Right ventricle myocardium inferior (tissue), 1 donor: ENCODE results near the gene MRPS9. TPM values are rescaled to one million over a fixed set of nuclear protein-coding genes. Genes with fewer than 3 reads are reported as not detected.
A peak's percentile ranks its signal among the peaks of the same experiment; 100 is the strongest.

Source experiments
- ATAC-seq: fragments of 200-7000 bp; cut with Tn5 transposase; one replicate; pipeline ENCODE4 v1.9.1; 2020; ENCODE audit warnings: mild to moderate bottlenecking, moderate library complexity
- DNase-seq: peaks from one replicate; pipeline ENCODE4 v3.0.0; 2021; ENCODE audit errors: missing footprints
- intact Hi-C: fragments of 100-400 bp; cut with DNase I; formaldehyde crosslinking; loops from one replicate; pipeline ENCODE4 v1.11.0; 2022
- long read RNA-seq: library from polyadenylated mRNA; unstranded; transcript quantifications from one replicate; pipeline ENCODE4 v2.0.0, GENCODE V29; 2021
- total RNA-seq: library from RNA; stranded (reverse); fragmentation: NEBNext Ultra II Directional; extraction: Animal tissue kit (Norgen Biotek cat#: 25700); gene quantifications from one replicate; pipeline ENCODE4 v1.2.1, GENCODE V29; 2021
- donor health status: DM: no; HTN: yes; CAD: no; lungs with severe emphysema.

Gene MRPS9
- 70.3 TPM for total RNA-seq
- long read RNA-seq, transcript MRPS9-201 (11 exons, 1,500 nt) = major isoform, 53 of 58 reads
- long read RNA-seq, partial matches to known transcripts = 5 of 58 reads
- long read RNA-seq, other reads (novel, unspliced or antisense) = 0 of 58 reads

DNA sequence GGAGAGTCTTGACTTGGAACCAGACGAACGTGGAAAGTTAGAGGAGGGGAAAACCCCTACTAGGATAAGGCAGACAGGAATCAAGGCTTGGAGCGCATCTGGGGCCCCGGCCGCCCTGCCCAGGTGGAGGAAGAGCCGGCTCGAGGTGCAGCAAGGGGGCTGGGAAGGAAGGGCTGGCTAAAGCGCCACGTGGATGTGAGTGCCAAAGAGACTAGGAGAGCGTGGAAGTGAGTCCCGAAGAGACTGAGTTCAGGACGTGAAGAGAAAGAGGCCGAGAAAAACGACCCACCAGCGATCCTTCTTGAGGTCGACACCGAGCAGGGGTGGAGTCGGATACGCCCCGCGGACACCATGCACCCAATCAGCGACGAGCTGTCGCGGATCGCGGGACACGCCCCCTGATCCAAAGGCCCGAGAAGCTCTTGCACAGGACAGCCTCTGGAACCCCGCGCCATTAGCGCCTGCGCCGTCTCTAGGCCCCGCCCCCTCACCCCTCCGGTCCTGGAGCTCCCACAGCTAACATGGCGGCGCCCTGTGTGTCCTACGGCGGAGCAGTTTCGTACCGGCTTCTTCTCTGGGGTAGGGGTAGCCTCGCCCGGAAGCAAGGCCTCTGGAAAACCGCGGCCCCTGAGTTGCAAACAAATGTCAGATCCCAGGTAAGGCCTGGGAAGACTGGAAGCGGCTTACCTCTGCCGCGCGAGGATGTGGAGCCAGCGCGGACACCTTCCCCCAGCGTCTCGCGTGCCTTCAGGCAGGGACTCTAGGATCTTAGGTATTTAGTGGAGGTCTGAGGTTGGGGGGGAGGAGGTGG, at the start of gene MRPS9:
MRPS9 (plus strand) TSS at position 498 of the 811 bp plus-strand sequence; CDS start at position 522, 24 bp downstream.
- ATAC-seq = peak; percentile 100
- DNase-seq = peak; percentile 98
- intact Hi-C loops = no loop called here

DNA sequence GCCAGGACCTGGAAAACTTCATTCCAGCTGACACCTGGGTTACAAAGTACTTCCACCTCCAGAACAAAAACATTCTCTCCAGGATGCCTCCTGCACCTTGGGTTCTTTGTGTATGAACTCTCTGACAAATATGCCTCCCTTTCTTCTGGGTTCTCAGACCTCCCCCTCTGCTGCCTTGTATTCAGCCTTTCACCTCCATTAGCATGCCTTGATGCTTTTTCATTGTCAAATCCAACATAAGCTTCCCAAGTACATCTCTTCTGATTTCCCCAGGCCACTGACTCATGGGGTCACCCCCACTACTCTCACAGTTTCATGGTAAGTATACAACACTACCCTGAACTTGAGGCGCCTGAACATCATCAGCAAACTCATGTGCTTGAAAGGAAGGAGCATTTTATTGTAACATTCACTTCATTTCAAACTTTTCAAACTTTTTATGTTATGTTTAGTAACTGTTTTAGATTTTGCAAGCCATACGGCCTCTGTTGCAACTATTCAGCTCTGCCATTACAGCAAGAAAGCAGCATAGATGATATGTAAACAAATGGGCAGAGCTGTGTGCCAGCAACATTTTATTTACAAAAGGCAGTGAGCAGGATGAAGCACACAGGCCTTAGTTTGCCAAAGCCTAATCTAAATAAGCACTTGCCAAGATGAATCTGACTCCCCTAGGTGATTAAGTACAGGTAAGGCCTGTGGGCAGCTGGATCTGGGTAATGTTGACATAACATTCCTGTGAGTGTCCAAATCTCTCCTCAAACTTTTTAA, 32.5 kb upstream of the MRPS9 start:
- intact Hi-C loops = no loop called here
- DNase-seq (no peak), ATAC-seq (no peak)

- intact Hi-C loops = no loop called here
- ATAC-seq (no peak), DNase-seq (no peak)
Measured at GRCh38 chr2:105007367-105007766, 30.5 kb upstream of the MRPS9 start.

- ATAC-seq (no peak), DNase-seq (no peak)
- intact Hi-C loops = no loop called here
Measured at GRCh38 chr2:105032476-105032875, 5.4 kb upstream of the MRPS9 start.

DNA sequence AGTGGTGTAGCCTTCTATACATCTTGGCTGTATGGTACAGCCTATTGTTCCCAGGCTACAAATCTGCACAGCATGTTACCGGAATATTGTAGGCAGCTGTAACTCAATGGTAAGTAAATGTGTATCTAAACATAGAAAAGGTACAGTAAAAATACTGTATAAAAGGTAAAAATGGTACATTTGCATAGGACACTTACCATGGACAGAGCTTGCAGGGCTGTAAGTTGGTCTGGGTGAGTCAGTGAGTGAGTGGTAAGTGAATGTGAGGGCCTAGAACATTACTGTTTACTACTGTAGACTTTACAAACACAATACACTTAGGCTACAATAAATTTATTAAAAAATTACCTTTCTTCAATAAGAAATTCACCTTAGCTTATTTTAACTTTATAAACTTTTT, 3.7 kb upstream of the MRPS9 start:
- DNase-seq = no peak

GRCh38 chr2:105038383-105039061, 653 bp downstream of the MRPS9 start:
- intact Hi-C loops = no loop called here
- ATAC-seq (no peak), DNase-seq (no peak)

More for the DNA sequence above, 3.7 kb upstream of the MRPS9 start:
- intact Hi-C loops = no loop called here
- no peak for ATAC-seq

- intact Hi-C loops = no loop called here
- ATAC-seq = no peak
- no peak for DNase-seq
Measured at GRCh38 chr2:105039559-105039958, 1.7 kb downstream of the MRPS9 start.

DNA sequence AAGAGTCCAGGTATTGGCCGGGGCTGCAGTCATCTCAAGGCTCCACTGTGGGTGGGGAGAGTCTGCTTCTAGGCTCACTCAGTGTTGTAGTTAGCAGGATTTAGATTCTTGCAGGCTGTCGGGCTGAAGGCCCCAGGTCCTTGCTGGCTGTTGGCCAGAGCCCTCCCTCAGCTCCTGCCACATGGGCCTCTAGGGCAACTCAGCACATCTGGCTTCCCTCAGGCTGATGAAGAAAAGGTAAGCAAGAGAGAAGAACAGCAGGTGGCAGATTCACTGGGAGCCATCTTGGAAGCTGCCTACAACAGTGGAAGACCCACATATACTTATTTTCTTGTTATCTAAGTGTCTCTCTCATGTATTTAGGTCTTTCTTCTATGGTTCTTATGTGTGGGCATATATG, 4.3 kb downstream of the MRPS9 start:
- no peak for DNase-seq
- ATAC-seq = no peak
- intact Hi-C loops = no loop called here

- DNase-seq (no peak), ATAC-seq (peak; percentile 48)
- intact Hi-C loops = no loop called here
Measured at GRCh38 chr2:105052773-105053172, 14.9 kb downstream of the MRPS9 start.

GRCh38 chr2:105055613-105056012, 17.7 kb downstream of the MRPS9 start:
- DNase-seq = no peak
- no peak for ATAC-seq
- intact Hi-C loops = no loop called here

- no peak for ATAC-seq
- no peak for DNase-seq
- intact Hi-C loops = no loop called here
Measured at GRCh38 chr2:105056245-105056644, 18.4 kb downstream of the MRPS9 start.

DNA sequence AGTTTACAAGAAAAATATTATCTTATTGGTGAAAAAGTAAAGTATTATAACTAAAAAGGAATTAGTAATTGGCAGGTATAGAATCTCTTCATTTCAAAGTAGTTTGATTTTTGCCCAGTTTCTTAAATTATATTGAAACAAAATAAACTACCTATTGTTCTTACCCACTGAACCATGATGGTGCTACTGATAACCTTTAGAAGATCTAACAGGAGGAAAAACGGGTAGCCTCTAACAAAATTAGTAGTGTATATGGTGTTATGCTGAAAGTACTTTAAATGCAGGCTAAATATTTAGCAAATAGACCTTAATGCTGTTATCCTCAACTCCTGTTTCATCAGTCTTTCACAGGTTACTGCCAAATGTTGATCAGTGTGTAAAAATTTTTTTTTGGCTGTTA, 19.1 kb downstream of the MRPS9 start:
- intact Hi-C loops = no loop called here
- ATAC-seq (no peak), DNase-seq (no peak)

DNA sequence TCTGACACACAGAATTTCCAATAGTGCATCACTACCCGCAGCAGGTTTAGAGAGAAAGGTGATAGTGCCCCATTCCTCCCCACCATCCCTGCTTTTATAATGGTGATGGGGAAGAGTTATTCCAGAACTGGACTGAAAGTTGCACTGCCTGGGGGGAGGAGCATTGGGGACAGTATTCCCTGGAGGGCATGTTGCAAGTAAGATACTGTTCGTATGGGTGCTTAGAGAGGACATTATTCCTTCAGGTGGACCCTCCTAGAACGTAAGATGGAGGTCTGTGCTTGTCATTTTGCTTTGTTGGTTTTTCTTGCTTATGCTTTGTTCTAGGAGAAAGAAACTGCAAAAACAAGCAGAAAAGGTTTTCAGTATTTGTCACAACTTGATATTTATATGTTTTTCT, 23.7 kb downstream of the MRPS9 start:
- ATAC-seq (no peak), DNase-seq (no peak)
- intact Hi-C loops = no loop called here

DNA sequence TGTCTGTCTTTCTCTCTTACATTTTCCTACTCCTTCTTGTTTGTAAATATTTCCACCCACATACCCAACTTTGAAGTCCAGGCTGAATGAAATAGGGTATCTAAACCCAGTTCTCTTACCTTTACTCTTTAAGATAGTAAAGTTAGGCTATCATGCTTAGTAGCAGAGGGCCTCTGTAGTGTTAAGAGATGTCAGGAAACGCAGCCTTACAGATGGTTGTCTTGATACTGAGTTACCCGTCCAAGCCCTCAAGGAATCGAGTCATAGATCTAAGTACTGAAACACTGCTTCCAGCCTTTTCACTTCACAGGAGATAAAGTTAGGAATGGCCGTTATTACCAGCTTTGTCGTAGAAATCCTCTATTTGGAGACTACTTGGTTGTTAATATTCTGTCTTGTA, 24.3 kb downstream of the MRPS9 start:
- intact Hi-C loops = no loop called here
- DNase-seq = no peak
- no peak for ATAC-seq

GRCh38 chr2:105068387-105068786, 30.5 kb downstream of the MRPS9 start:
- intact Hi-C loops = no loop called here
- ATAC-seq (no peak), DNase-seq (no peak)

DNA sequence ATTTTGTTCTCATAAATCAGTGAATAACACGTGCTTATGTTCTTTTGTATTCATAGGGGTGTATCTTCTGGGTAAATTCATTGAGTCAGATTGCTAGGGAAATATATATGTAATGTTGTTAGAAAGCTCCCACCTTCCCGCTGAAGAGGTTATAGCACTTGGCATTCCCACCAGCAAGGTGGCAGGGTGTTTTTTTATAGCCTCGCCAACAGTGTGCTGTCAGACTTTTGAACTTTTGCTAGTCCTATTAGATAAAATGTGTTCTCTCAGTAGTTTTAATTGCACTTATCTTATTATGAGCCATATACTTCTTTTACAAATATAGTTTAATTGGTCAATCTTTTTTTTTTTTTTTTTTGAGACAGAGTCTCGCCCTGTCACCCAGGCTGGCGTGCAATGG, 31.0 kb downstream of the MRPS9 start:
- DNase-seq (no peak), ATAC-seq (no peak)
- intact Hi-C loops = no loop called here

GRCh38 chr2:105070010-105070865, 32.4 kb downstream of the MRPS9 start:
- DNase-seq = no peak
- intact Hi-C loops = no loop called here
- ATAC-seq = no peak

- DNase-seq (no peak), ATAC-seq (no peak)
- intact Hi-C loops = no loop called here
Measured at GRCh38 chr2:105071379-105071778, 33.5 kb downstream of the MRPS9 start.

DNA sequence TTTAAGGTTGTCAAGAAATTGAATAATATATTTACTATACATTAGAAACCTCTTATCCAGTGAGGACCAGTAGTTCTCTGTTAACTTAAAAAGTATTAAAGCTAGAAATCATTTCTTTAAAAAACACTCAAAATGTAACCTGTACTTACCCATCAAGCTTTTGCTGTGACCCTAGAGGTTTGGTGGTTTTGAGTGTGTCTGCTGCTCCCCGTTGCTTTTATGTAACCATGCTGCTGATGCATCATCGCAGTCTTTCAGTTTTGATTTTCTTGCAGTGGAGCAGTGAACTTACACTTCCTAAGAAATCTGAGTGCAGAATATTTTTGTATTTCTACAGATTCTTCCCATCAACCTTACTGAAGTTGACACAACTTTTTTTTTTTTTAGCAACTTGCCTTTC, 34.2 kb downstream of the MRPS9 start:
- DNase-seq = no peak
- no peak for ATAC-seq
- intact Hi-C loops = no loop called here
